ENCODE measurements around the gene KCNIP1. TPM values are rescaled to one million over a fixed set of nuclear protein-coding genes. Genes with fewer than 3 reads are reported as not detected.

Gene KCNIP1
- total and polyA plus RNA-seq, 7 donors = 0.03 TPM; not detected in 6

DNA sequence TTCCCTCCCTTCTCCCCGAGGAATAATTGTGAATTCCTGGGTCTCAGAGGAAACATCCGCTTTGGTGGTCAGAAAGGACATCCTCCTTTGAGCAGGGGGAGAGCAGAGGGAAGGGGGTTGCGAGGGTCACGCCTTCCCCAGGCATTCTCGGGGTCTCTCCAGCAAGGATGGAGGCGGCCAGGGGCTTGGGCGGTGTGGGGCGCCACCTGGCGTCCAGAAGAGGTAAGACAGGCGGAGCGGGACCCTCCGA lies 129.1 kb downstream of the KCNIP1 start:
- no peaks in the 10 kb centered on the region for H3K9me3 ChIP-seq
- H3K36me3 ChIP-seq (ENCODE audit: insufficient read depth in 1 of 2, low read depth in 1 of 2) = no peaks in the 10 kb centered on the region
- 0 to 3% (median 2%) methylated on average over 12 of the region's 12 CpGs for WGBS, 3 donors
- peak overlapping the region; percentile 36 for H3K4me3 ChIP-seq
- DNase-seq (peak; percentile 60 to 74), ATAC-seq (peak; percentile 48 to 79 (median 65))
- H3K4me1 ChIP-seq = no peaks in the 10 kb centered on the region
- TF ChIP-seq, protein P1, sequence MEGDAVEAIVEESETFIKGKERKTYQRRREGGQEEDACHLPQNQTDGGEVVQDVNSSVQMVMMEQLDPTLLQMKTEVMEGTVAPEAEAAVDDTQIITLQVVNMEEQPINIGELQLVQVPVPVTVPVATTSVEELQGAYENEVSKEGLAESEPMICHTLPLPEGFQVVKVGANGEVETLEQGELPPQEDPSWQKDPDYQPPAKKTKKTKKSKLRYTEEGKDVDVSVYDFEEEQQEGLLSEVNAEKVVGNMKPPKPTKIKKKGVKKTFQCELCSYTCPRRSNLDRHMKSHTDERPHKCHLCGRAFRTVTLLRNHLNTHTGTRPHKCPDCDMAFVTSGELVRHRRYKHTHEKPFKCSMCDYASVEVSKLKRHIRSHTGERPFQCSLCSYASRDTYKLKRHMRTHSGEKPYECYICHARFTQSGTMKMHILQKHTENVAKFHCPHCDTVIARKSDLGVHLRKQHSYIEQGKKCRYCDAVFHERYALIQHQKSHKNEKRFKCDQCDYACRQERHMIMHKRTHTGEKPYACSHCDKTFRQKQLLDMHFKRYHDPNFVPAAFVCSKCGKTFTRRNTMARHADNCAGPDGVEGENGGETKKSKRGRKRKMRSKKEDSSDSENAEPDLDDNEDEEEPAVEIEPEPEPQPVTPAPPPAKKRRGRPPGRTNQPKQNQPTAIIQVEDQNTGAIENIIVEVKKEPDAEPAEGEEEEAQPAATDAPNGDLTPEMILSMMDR (IDR thresholded peaks at IDR 0.05) = peak; percentile 83
- peaks cover 0 to 4% (median 0%) of the 10 kb centered on the region in 3 donors for H3K27me3 ChIP-seq (ENCODE audit: insufficient read depth in 3 of 3, low read length in 2 of 3)
- H3K27ac ChIP-seq = peak overlapping the region; percentile 58
- intact Hi-C loops (cut with DNase I) = loop anchor here (2.0 to 10.0 kb wide), 4 partner anchors 152 to 366 kb away; partner anchors contain the start of gene GABRP (in 1 of the 2)

- intact Hi-C loops (cut with DNase I) = loop anchor here (2.0 to 10.0 kb wide), 4 partner anchors 151 to 366 kb away; partner anchors contain the start of gene GABRP (in 1 of the 2)
- Histone ChIP-seq H3K36me3 (ENCODE audit: insufficient read depth in 1 of 2, low read depth in 1 of 2) (no peaks in the 10 kb centered on the region), H3K4me3 (peak overlapping the region; percentile 36), H3K9me3 (no peaks in the 10 kb centered on the region), H3K27me3 (ENCODE audit: insufficient read depth in 3 of 3, low read length in 2 of 3) (peaks cover 0 to 4% (median 0%) of the 10 kb centered on the region in 3 donors), H3K27ac (peak overlapping the region; percentile 58), H3K4me1 (no peaks in the 10 kb centered on the region)
- 2 to 4% (median 4%) methylated on average over 12 to 16 of the region's 25 CpGs for WGBS, 3 donors
- ATAC-seq = peak; percentile 23 to 68 (median 58)
- peak; percentile 52 to 66 for DNase-seq
- TF ChIP-seq, protein P1 (IDR thresholded peaks at IDR 0.05) = no peak
These were observed 129.6 kb downstream of the KCNIP1 start for GRCh38 chr5:170633235-170634081.

GRCh38 chr5:170634256-170634990 lies 130.6 kb downstream of the KCNIP1 start:
- TF ChIP-seq, protein P1 (IDR thresholded peaks at IDR 0.05) = no peak
- Histone ChIP-seq H3K27ac (no peak overlapping the region), H3K27me3 (ENCODE audit: insufficient read depth in 3 of 3, low read length in 2 of 3) (peaks cover 0 to 4% (median 0%) of the 10 kb centered on the region in 3 donors), H3K36me3 (ENCODE audit: insufficient read depth in 1 of 2, low read depth in 1 of 2) (no peaks in the 10 kb centered on the region), H3K4me1 (no peaks in the 10 kb centered on the region), H3K9me3 (no peaks in the 10 kb centered on the region), H3K4me3 (no peak overlapping the region)
- ATAC-seq (no peak), DNase-seq (no peak)
- intact Hi-C loops (cut with DNase I) = loop anchor here (5.0 to 10.0 kb wide), 3 partner anchors 150 to 367 kb away; partner anchors contain the start of gene GABRP (in 1 of the 2)
- 43 to 54% (median 43%) methylated on average over 6 of the region's 6 CpGs for WGBS, 3 donors

DNA sequence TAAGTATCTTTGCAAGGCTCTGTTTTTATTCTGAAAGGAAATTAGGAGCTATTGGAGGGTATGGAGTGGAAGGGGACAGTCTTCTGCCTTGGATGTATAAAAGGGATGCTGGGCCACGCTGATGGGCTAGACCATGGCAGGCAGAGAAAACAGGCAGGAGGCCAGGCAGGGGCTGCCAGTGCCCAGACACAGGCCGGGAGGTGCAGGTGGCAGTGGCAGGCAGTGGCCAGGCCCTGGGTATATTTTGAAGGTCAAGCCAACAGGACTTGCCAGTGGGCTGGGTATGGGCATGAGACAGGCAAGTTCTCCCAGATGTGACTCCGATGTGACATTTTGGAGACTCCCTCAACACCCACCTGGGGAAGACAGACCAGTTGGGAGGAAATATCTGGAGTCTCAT lies 131.9 kb downstream of the KCNIP1 start:
- 63 to 74% (median 64%) methylated on average over 3 of the region's 3 CpGs for WGBS, 3 donors
- ATAC-seq (no peak), DNase-seq (no peak)
- TF ChIP-seq, protein P1 (IDR thresholded peaks at IDR 0.05) = no peak
- Histone ChIP-seq H3K27ac (no peak overlapping the region), H3K4me1 (no peaks in the 10 kb centered on the region), H3K36me3 (ENCODE audit: insufficient read depth in 1 of 2, low read depth in 1 of 2) (no peaks in the 10 kb centered on the region), H3K27me3 (ENCODE audit: insufficient read depth in 3 of 3, low read length in 2 of 3) (peaks cover 0 to 4% (median 0%) of the 10 kb centered on the region in 3 donors), H3K4me3 (no peak overlapping the region), H3K9me3 (no peaks in the 10 kb centered on the region)
- intact Hi-C loops (cut with DNase I) = loop anchor here in 1 of 2 donors (10.0 kb wide), 1 partner anchor 149 kb away; the partner anchor contains the start of gene GABRP

All from psoas muscle (tissue), 8 donors.